ENCODE results near the gene TMA7B.

- TF ChIP-seq CTCF (IDR thresholded peaks at IDR 0.05) (no peak), POLR2A (IDR thresholded peaks at IDR 0.05) (no peak)
Observed at GRCh38 chr22:39928536-39929520, 31.4 kb upstream of the TMA7B start.
